Ectodermal cell (in vitro differentiated cells): ENCODE measurements around the gene DCAF4.
"Not testable (repeated sequence)": the region's sequence is repeated elsewhere in the genome, so short reads cannot be mapped to it uniquely, and the experiment has no call there.

ENCODE experiments used
- H3K27ac ChIP-seq: 2 replicates; pipeline ENCODE4 v1.7.0; 2013; ENCODE audit warnings: mild to moderate bottlenecking, low read depth, low read length; ENCODE audit not compliant: insufficient read depth, poor library complexity, severe bottlenecking
- H3K27me3 ChIP-seq: 2 replicates; pipeline ENCODE4 v1.7.0; 2013; ENCODE audit warnings: mild to moderate bottlenecking, low read length; ENCODE audit not compliant: insufficient read depth, control insufficient read depth, poor library complexity, severe bottlenecking
- H3K36me3 ChIP-seq: one replicate; pipeline ENCODE4 v1.7.0; 2013; ENCODE audit warnings: low read length; ENCODE audit not compliant: control insufficient read depth, insufficient read depth
- H3K4me1 ChIP-seq: one replicate; pipeline ENCODE4 v1.7.0; 2013; ENCODE audit warnings: low read length; ENCODE audit not compliant: control insufficient read depth, insufficient read depth
- H3K4me3 ChIP-seq: 2 replicates; pipeline ENCODE4 v1.7.0; 2013; ENCODE audit warnings: low read depth, low read length, control low read depth; ENCODE audit not compliant: insufficient read depth
- H3K9me3 ChIP-seq: 2 replicates; pipeline ENCODE4 v1.7.0; 2013; ENCODE audit warnings: mild to moderate bottlenecking, low read length, moderate library complexity; ENCODE audit not compliant: control insufficient read depth
- WGBS, 2 experiments: methylation state at CpG; one replicate each; pipeline ENCODE4 v1.1.7; 2013; ENCODE audit warnings: missing lambda C conversion rate in 2 of 2; 5-methylcytosine and 5-hydroxymethylcytosine counted together

Gene DCAF4

DNA sequence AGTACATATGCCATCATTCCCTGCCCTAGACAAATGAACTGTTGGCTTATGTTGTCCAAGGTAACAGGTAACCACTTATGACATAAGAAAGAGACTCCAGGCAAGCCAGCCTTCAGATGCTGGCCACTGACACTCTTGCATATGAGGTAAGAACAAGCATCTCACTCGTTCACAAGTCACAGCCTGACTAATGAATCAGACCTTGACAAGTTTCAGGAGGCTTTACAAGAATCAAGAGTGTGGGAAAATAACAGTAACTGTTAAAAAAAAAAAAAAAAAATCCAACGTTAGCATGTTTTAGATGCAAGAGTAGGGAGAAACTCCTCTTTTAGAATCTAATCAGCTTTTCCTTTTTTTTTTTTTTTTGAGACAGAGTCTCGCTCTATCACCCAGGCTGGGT lies 60.0 kb downstream of the DCAF4 start:
- H3K4me3 ChIP-seq = no peak overlapping the region
- H3K36me3 ChIP-seq = no peaks in the 10 kb centered on the region

DNA sequence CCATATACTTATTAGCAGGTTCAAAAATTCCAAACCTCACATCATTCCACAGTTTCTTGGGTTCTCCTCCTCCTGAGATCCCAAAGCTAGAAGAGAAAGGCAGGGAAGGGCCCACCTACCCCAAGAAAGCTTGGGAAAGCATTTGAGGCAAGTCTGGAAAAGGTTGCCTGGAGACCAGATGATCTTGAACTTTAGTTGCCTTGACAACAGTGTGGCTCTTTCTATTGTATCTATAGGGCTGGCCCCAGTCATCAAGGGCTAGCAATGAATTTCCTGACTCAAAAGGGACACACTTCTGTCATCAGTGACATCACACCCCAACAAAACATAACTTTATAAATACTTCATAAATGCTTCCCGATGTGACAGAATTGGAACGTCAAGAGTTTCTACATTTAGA lies 60.6 kb downstream of the DCAF4 start:
- H3K27ac ChIP-seq = no peak overlapping the region
- H3K4me3 ChIP-seq = no peak overlapping the region
- 91 to 93% methylated on average over 2 of the region's 2 CpGs for WGBS, 2 experiments
- H3K4me1 ChIP-seq = no peaks in the 10 kb centered on the region
- no peaks in the 10 kb centered on the region for H3K9me3 ChIP-seq
- no peaks in the 10 kb centered on the region for H3K27me3 ChIP-seq
- H3K36me3 ChIP-seq = no peaks in the 10 kb centered on the region

More for the DNA sequence above, 60.0 kb downstream of the DCAF4 start:
- H3K4me1 ChIP-seq = no peaks in the 10 kb centered on the region
- 89 to 95% methylated on average over 3 of the region's 3 CpGs for WGBS, 2 experiments
- H3K9me3 ChIP-seq = no peaks in the 10 kb centered on the region
- H3K27me3 ChIP-seq = no peaks in the 10 kb centered on the region
- H3K27ac ChIP-seq = no peak overlapping the region

- 94 to 96% methylated on average over 8 of the region's 8 CpGs for whole genome bisulfite sequencing, 2 experiments
- no peak overlapping the region for H3K4me3 ChIP-seq
- no peaks in the 10 kb centered on the region for H3K9me3 ChIP-seq
- H3K4me1 ChIP-seq = no peaks in the 10 kb centered on the region
- H3K36me3 ChIP-seq = peaks cover 5% of the 10 kb centered on the region
- H3K27me3 ChIP-seq = no peaks in the 10 kb centered on the region
- H3K27ac ChIP-seq = no peak overlapping the region
Measured at GRCh38 chr14:72990171-72990570, 63.9 kb downstream of the DCAF4 start.

- no peak overlapping the region for H3K4me3 ChIP-seq
- no peaks in the 10 kb centered on the region for H3K4me1 ChIP-seq
- H3K27me3 ChIP-seq = no peaks in the 10 kb centered on the region
- peaks cover 13% of the 10 kb centered on the region for H3K36me3 ChIP-seq
- H3K27ac ChIP-seq = no peak overlapping the region
- WGBS, 2 experiments = 93 to 94% methylated on average over 6 of the region's 6 CpGs
- H3K9me3 ChIP-seq = no peaks in the 10 kb centered on the region
Measured at GRCh38 chr14:72996916-72997315, 70.7 kb downstream of the DCAF4 start.

DNA sequence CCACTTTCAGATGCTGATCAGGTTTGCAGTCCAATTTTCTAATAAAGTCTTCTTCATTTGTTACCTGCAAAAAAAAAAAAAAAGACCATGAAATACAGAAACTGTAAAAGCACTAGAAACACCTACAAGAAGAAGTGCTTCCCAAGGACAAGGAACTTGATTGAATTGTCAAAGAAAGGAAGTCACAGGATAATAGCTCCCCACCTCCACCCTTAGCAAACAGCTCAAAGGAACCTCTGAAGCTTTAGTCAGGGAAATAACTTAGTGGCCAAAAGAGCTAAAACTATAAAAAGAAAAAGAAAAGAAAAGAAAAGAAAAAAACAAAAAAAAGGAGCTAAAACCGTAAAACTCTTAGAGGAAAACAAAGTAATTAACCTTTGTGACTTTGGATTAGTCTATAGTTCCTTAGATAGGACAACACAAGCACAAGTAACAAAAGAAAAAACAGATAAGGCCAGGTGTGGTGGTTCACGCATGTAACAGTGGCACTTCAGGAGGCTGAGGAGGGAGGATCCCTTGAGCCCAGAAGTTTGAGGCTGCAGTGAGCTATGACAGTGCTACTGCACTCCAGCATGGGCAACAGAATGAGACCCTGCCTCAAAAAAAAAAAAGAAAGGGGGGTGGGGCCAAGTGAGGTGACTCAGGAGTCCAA lies 72.1 kb downstream of the DCAF4 start:
- H3K27me3 ChIP-seq = no peaks in the 10 kb centered on the region
- H3K9me3 ChIP-seq = no peaks in the 10 kb centered on the region
- H3K27ac ChIP-seq = no peak overlapping the region
- H3K4me1 ChIP-seq = no peaks in the 10 kb centered on the region
- H3K36me3 ChIP-seq = peaks cover 7% of the 10 kb centered on the region
- no peak overlapping the region for H3K4me3 ChIP-seq
- WGBS, 2 experiments = 87 to 88% methylated on average over 2 of the region's 2 CpGs

- H3K27me3 ChIP-seq = no peaks in the 10 kb centered on the region
- no peak overlapping the region for H3K4me3 ChIP-seq
- H3K36me3 ChIP-seq = peaks cover 7% of the 10 kb centered on the region
- WGBS, 2 experiments = 97 to 98% methylated on average over 4 of the region's 4 CpGs
- no peaks in the 10 kb centered on the region for H3K4me1 ChIP-seq
- H3K9me3 ChIP-seq = no peaks in the 10 kb centered on the region
- no peak overlapping the region for H3K27ac ChIP-seq
Measured at GRCh38 chr14:72999316-72999715, 73.1 kb downstream of the DCAF4 start.

DNA sequence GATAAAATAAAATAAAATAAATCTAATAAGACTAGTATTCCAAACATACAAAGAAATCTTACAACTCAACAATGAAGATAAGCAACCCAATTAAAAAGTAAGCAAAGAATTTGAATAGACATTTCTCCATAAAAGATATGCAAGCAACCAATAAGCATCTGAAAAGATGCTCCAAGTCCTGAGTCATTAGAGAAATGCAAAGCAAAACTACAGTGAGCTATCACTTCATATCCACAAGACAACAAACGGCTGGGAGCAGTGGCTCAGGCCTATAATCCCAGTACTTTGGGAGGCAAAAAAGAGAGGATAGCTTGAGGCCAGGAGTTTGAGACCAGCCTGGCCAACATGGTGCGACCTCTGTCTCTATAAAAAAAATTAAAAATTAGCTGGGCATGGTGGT lies 73.8 kb downstream of the DCAF4 start:
- WGBS, 2 experiments = 92 to 93% methylated on average over 2 of the region's 2 CpGs
- H3K4me3 ChIP-seq = no peak overlapping the region
- no peaks in the 10 kb centered on the region for H3K9me3 ChIP-seq
- H3K27ac ChIP-seq = no peak overlapping the region
- H3K4me1 ChIP-seq = no peaks in the 10 kb centered on the region
- peaks cover 7% of the 10 kb centered on the region for H3K36me3 ChIP-seq
- H3K27me3 ChIP-seq = no peaks in the 10 kb centered on the region

- H3K4me1 ChIP-seq = no peaks in the 10 kb centered on the region
- no peak overlapping the region for H3K4me3 ChIP-seq
- no peaks in the 10 kb centered on the region for H3K9me3 ChIP-seq
- no peak overlapping the region for H3K27ac ChIP-seq
- no peaks in the 10 kb centered on the region for H3K36me3 ChIP-seq
- 92 to 96% methylated on average over 6 of the region's 6 CpGs for WGBS, 2 experiments
- no peaks in the 10 kb centered on the region for H3K27me3 ChIP-seq
Measured at GRCh38 chr14:73003681-73004080, 77.4 kb downstream of the DCAF4 start.

GRCh38 chr14:73004641-73005040 lies 78.4 kb downstream of the DCAF4 start:
- WGBS, 2 experiments = 93 to 95% methylated on average over 9 of the region's 9 CpGs
- not testable (repeated sequence) for H3K27ac ChIP-seq, H3K9me3 ChIP-seq

DNA sequence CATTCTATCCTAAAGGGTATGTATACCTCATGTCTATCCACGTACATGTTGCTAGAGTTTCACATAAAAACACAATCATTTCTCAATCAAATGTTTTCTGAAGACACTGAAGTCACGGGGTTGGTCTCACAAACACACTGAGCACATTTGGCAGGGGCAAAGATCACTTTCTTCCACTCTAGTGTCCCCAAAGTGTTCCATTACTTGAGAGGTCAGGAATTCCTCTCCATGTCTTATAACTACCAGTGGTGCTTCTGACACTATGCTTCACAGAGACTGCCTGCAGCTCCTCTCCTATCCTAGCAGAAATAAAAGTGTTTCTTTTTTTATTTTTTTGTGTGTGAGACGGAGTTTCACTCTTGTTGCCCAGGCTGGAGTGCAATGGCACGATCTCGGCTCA lies 81.6 kb downstream of the DCAF4 start:
- Histone ChIP-seq H3K27me3 (no peaks in the 10 kb centered on the region), H3K27ac (no peak overlapping the region), H3K4me3 (no peak overlapping the region), H3K36me3 (no peaks in the 10 kb centered on the region), H3K4me1 (no peaks in the 10 kb centered on the region), H3K9me3 (no peaks in the 10 kb centered on the region)
- 94 to 95% methylated on average over 5 of the region's 5 CpGs for WGBS, 2 experiments

More at GRCh38 chr14:73004641-73005040, 78.4 kb downstream of the DCAF4 start:
- not testable (repeated sequence) for H3K36me3 ChIP-seq, H3K4me1 ChIP-seq, H3K27me3 ChIP-seq, H3K4me3 ChIP-seq

DNA sequence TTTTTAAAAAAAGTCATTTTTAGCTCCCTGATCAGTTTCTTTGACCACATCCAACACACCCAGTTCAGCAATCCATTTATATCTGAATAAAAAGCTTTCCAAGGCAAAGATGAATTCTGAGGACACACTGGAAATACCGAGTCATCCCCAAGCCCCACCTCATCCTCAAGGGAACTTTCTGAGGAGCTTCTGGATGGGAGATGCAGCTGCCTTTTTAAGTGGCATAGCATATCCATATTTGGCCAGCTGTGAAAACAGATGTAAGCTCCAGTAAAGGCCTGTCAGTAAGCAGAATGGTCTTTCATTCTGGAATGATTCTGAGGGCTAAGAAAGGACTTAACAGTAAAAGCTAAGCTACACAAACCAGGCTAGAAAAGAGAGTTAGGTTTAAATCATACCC lies 82.2 kb downstream of the DCAF4 start:
- H3K27ac ChIP-seq = no peak overlapping the region
- no peaks in the 10 kb centered on the region for H3K4me1 ChIP-seq
- no peaks in the 10 kb centered on the region for H3K9me3 ChIP-seq
- peaks cover 3% of the 10 kb centered on the region for H3K36me3 ChIP-seq
- WGBS, 2 experiments = 89 to 100% methylated on average over 1 of the region's 1 CpG
- no peaks in the 10 kb centered on the region for H3K27me3 ChIP-seq
- H3K4me3 ChIP-seq = no peak overlapping the region
